ENCODE measurements around the gene RMND1. TPM values are rescaled to one million over a fixed set of nuclear protein-coding genes. Genes with fewer than 3 reads are reported as not detected.
A peak's percentile ranks its signal among the peaks of the same experiment; 100 is the strongest.

Gene RMND1
- total RNA-seq, 1 experiment from 2014 or later: 23.3 TPM

DNA sequence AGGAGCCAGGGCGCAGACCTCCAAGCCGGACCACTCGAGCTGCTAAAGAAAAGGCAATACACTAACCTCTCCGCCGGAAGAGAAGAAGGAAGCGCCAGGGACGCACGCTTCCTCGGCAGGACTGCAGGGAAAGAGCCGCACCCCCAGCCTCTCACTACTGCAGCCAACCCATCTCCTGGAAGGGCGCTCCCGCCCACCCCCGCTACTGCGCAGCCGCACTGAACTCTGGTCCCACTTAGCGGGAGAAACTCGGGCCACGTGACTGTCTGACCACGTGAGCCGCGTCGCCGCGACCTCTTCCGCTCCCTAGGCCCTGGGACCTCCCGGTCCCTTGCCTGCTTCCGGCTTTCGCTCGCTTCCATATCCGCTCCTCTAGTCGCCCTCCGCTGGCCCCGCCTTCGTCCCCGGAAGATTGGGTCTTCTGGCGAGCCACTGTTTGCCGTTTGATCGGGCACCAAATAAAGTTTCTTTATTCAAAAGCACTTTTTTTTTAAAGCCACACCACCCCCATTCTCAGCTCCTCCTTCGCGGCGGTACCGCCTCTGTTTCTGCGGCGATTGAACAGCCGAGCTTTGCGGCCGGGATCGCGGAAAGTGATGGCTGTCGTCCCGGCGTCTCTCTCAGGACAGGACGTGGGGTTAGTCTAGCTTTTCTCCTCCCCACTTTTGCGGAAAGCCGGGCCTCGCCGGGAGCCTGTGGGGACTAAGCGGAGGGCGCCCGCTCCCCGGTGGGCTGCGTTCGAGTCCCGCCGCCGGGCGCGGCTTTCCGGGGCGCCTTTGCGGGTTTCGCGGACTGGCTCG lies at the start of gene RMND1 (continued):
- TF ChIP-seq, protein P1, sequence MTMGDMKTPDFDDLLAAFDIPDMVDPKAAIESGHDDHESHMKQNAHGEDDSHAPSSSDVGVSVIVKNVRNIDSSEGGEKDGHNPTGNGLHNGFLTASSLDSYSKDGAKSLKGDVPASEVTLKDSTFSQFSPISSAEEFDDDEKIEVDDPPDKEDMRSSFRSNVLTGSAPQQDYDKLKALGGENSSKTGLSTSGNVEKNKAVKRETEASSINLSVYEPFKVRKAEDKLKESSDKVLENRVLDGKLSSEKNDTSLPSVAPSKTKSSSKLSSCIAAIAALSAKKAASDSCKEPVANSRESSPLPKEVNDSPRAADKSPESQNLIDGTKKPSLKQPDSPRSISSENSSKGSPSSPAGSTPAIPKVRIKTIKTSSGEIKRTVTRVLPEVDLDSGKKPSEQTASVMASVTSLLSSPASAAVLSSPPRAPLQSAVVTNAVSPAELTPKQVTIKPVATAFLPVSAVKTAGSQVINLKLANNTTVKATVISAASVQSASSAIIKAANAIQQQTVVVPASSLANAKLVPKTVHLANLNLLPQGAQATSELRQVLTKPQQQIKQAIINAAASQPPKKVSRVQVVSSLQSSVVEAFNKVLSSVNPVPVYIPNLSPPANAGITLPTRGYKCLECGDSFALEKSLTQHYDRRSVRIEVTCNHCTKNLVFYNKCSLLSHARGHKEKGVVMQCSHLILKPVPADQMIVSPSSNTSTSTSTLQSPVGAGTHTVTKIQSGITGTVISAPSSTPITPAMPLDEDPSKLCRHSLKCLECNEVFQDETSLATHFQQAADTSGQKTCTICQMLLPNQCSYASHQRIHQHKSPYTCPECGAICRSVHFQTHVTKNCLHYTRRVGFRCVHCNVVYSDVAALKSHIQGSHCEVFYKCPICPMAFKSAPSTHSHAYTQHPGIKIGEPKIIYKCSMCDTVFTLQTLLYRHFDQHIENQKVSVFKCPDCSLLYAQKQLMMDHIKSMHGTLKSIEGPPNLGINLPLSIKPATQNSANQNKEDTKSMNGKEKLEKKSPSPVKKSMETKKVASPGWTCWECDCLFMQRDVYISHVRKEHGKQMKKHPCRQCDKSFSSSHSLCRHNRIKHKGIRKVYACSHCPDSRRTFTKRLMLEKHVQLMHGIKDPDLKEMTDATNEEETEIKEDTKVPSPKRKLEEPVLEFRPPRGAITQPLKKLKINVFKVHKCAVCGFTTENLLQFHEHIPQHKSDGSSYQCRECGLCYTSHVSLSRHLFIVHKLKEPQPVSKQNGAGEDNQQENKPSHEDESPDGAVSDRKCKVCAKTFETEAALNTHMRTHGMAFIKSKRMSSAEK (CRISPR knock-in tag; IDR thresholded peaks at IDR 0.05; ENCODE audit: borderline replicate concordance): no peak
- TF ChIP-seq TEAD1 (CRISPR knock-in tag; IDR thresholded peaks at IDR 0.05) (peak; percentile 86), SP1 (CRISPR knock-in tag; conservative IDR thresholded peaks at IDR 0.05) (peak; percentile 93), JAZF1 (CRISPR knock-in tag; IDR thresholded peaks at IDR 0.05) (no peak), RELA (CRISPR knock-in tag; IDR thresholded peaks at IDR 0.05; ENCODE audit: borderline replicate concordance) (no peak), PRRX2 (CRISPR knock-in tag; IDR thresholded peaks at IDR 0.05) (no peak), CBFB (CRISPR knock-in tag; IDR thresholded peaks at IDR 0.05; ENCODE audit: low read depth) (peak; percentile 77; the same call in 1 of the 2 replicates), SMAD4 (CRISPR knock-in tag; IDR thresholded peaks at IDR 0.05) (no peak), MYBL2 (CRISPR knock-in tag; IDR thresholded peaks at IDR 0.05) (peak; percentile 17; the same call in 1 of the 2 replicates), ZNF219 (CRISPR knock-in tag; IDR thresholded peaks at IDR 0.05; ENCODE audit: borderline replicate concordance) (no peak), ZNF121 (CRISPR knock-in tag; IDR thresholded peaks at IDR 0.05) (no peak)
- TF ChIP-seq, protein P2, sequence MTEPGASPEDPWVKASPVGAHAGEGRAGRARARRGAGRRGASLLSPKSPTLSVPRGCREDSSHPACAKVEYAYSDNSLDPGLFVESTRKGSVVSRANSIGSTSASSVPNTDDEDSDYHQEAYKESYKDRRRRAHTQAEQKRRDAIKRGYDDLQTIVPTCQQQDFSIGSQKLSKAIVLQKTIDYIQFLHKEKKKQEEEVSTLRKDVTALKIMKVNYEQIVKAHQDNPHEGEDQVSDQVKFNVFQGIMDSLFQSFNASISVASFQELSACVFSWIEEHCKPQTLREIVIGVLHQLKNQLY (CRISPR knock-in tag; IDR thresholded peaks at IDR 0.05): no peak
- TF ChIP-seq, protein P3, sequence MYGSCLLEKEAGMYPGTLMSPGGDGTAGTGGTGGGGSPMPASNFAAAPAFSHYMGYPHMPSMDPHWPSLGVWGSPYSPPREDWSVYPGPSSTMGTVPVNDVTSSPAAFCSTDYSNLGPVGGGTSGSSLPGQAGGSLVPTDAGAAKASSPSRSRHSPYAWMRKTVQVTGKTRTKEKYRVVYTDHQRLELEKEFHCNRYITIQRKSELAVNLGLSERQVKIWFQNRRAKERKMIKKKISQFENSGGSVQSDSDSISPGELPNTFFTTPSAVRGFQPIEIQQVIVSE (CRISPR knock-in tag; IDR thresholded peaks at IDR 0.05; ENCODE audit: borderline replicate concordance): no peak
- TF ChIP-seq, protein P4, sequence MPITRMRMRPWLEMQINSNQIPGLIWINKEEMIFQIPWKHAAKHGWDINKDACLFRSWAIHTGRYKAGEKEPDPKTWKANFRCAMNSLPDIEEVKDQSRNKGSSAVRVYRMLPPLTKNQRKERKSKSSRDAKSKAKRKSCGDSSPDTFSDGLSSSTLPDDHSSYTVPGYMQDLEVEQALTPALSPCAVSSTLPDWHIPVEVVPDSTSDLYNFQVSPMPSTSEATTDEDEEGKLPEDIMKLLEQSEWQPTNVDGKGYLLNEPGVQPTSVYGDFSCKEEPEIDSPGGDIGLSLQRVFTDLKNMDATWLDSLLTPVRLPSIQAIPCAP (CRISPR knock-in tag; IDR thresholded peaks at IDR 0.05): no peak
- TF ChIP-seq, protein P5, sequence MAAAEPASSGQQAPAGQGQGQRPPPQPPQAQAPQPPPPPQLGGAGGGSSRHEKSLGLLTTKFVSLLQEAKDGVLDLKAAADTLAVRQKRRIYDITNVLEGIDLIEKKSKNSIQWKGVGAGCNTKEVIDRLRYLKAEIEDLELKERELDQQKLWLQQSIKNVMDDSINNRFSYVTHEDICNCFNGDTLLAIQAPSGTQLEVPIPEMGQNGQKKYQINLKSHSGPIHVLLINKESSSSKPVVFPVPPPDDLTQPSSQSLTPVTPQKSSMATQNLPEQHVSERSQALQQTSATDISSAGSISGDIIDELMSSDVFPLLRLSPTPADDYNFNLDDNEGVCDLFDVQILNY (CRISPR knock-in tag; IDR thresholded peaks at IDR 0.05): peak; percentile 95
- TF ChIP-seq, protein P6, sequence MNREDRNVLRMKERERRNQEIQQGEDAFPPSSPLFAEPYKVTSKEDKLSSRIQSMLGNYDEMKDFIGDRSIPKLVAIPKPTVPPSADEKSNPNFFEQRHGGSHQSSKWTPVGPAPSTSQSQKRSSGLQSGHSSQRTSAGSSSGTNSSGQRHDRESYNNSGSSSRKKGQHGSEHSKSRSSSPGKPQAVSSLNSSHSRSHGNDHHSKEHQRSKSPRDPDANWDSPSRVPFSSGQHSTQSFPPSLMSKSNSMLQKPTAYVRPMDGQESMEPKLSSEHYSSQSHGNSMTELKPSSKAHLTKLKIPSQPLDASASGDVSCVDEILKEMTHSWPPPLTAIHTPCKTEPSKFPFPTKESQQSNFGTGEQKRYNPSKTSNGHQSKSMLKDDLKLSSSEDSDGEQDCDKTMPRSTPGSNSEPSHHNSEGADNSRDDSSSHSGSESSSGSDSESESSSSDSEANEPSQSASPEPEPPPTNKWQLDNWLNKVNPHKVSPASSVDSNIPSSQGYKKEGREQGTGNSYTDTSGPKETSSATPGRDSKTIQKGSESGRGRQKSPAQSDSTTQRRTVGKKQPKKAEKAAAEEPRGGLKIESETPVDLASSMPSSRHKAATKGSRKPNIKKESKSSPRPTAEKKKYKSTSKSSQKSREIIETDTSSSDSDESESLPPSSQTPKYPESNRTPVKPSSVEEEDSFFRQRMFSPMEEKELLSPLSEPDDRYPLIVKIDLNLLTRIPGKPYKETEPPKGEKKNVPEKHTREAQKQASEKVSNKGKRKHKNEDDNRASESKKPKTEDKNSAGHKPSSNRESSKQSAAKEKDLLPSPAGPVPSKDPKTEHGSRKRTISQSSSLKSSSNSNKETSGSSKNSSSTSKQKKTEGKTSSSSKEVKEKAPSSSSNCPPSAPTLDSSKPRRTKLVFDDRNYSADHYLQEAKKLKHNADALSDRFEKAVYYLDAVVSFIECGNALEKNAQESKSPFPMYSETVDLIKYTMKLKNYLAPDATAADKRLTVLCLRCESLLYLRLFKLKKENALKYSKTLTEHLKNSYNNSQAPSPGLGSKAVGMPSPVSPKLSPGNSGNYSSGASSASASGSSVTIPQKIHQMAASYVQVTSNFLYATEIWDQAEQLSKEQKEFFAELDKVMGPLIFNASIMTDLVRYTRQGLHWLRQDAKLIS (CRISPR knock-in tag; IDR thresholded peaks at IDR 0.05; ENCODE audit: borderline replicate concordance): peak; percentile 96
- TF ChIP-seq, protein P7, sequence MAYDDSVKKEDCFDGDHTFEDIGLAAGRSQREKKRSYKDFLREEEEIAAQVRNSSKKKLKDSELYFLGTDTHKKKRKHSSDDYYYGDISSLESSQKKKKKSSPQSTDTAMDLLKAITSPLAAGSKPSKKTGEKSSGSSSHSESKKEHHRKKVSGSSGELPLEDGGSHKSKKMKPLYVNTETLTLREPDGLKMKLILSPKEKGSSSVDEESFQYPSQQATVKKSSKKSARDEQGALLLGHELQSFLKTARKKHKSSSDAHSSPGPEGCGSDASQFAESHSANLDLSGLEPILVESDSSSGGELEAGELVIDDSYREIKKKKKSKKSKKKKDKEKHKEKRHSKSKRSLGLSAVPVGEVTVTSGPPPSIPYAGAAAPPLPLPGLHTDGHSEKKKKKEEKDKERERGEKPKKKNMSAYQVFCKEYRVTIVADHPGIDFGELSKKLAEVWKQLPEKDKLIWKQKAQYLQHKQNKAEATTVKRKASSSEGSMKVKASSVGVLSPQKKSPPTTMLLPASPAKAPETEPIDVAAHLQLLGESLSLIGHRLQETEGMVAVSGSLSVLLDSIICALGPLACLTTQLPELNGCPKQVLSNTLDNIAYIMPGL (CRISPR knock-in tag; IDR thresholded peaks at IDR 0.05): peak; percentile 65; the same call in 1 of the 2 replicates
- TF ChIP-seq, protein P8, sequence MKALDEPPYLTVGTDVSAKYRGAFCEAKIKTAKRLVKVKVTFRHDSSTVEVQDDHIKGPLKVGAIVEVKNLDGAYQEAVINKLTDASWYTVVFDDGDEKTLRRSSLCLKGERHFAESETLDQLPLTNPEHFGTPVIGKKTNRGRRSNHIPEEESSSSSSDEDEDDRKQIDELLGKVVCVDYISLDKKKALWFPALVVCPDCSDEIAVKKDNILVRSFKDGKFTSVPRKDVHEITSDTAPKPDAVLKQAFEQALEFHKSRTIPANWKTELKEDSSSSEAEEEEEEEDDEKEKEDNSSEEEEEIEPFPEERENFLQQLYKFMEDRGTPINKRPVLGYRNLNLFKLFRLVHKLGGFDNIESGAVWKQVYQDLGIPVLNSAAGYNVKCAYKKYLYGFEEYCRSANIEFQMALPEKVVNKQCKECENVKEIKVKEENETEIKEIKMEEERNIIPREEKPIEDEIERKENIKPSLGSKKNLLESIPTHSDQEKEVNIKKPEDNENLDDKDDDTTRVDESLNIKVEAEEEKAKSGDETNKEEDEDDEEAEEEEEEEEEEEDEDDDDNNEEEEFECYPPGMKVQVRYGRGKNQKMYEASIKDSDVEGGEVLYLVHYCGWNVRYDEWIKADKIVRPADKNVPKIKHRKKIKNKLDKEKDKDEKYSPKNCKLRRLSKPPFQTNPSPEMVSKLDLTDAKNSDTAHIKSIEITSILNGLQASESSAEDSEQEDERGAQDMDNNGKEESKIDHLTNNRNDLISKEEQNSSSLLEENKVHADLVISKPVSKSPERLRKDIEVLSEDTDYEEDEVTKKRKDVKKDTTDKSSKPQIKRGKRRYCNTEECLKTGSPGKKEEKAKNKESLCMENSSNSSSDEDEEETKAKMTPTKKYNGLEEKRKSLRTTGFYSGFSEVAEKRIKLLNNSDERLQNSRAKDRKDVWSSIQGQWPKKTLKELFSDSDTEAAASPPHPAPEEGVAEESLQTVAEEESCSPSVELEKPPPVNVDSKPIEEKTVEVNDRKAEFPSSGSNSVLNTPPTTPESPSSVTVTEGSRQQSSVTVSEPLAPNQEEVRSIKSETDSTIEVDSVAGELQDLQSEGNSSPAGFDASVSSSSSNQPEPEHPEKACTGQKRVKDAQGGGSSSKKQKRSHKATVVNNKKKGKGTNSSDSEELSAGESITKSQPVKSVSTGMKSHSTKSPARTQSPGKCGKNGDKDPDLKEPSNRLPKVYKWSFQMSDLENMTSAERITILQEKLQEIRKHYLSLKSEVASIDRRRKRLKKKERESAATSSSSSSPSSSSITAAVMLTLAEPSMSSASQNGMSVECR (CRISPR knock-in tag; IDR thresholded peaks at IDR 0.05; ENCODE audit: borderline replicate concordance): no peak; the same call in 1 of the 2 replicates

All from WTC11 (cell line).